GM19351 (cell line): ENCODE results near the gene CAMKMT.
"Not testable (repeated sequence)": the region's sequence is repeated elsewhere in the genome, so short reads cannot be mapped to it uniquely, and the experiment has no call there.

Source experiments
- ATAC-seq: cut with Tn5 transposase; IDR thresholded peaks from one replicate; pipeline ENCODE4 v1.9.1; 2021; ENCODE audit warnings: mild to moderate bottlenecking, moderate library complexity; ENCODE audit not compliant: unreplicated experiment

Gene CAMKMT

GRCh38 chr2:44495544-44495943, 133.8 kb downstream of the CAMKMT start:
- ATAC-seq = no peak

DNA sequence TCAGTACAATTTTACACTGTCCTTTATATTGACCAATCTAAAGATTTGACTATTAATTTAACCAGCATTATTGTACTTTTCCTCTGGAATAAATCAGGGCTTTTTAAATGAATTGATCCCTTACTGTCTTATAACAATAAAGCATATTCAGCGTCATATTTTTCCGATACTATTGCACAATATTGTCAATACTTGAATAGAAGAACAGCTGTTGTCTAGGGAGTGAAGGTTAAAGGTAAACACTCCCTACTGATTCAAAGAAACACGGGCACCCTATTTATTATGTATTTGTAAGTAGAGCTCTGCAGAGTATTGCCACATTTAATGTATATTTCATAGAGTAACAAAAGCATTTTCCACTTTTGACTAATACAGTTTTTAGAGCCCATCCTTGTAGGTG, 134.4 kb downstream of the CAMKMT start:
- no peak for ATAC-seq

DNA sequence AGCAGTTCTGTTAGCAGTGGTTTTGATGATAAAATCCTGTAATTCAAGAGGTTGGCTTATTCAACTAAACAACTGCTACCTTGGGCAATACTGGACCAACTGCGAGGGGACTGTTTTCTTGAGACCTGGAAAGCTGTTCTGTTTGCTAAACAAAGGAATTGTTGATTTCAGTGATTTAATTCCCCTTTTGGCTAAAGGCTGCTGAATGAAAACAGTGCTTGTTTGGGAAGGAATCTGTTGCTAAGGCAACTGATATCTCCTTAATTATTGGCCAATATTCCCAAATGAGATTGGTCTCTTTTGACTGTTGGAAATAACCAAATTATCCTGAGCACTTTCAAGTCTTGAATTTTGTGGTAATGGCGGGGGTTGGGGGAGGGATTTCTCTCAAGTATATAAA, 136.8 kb downstream of the CAMKMT start:
- no peak for ATAC-seq

DNA sequence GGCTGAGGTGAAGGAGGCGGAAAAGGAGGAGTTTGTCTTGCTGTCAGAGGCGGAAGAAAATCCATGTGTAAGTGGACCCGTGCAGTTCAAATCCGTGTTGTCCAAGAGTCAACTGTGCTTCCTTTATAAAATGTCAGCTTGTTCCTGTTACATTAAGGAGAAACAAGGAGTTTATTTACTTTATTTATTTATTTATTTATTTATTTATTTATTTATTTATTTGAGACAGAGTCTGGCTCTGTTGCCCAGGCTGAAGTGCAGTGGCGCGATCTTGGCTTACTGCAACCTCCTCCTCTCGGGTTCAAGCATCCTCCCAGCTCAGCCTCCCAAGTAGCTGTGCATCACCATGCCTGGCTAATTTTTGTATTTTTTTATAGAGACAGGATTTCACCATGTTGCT, 143.9 kb downstream of the CAMKMT start:
- ATAC-seq = not testable (repeated sequence)

GRCh38 chr2:44510246-44510645, 148.5 kb downstream of the CAMKMT start:
- ATAC-seq = no peak

DNA sequence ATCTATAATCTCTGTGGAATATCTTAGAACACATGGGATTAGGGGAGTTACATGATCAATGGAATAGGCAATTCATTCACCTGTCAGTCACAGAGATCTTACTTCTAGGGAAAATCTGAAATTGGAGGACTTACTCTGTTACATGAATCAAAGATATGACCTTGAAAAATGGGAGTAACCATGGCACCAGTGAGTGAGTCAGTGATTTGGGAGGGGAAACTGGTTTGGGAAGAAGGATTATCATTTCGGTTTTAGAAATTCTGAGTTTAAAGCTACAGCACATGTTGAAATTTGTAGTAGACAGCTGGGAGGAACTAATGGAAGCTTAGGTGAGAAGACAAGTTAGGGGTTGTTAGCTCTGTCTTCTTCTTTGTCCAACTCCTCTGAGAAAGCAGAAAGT, 153.7 kb downstream of the CAMKMT start:
- no peak for ATAC-seq

DNA sequence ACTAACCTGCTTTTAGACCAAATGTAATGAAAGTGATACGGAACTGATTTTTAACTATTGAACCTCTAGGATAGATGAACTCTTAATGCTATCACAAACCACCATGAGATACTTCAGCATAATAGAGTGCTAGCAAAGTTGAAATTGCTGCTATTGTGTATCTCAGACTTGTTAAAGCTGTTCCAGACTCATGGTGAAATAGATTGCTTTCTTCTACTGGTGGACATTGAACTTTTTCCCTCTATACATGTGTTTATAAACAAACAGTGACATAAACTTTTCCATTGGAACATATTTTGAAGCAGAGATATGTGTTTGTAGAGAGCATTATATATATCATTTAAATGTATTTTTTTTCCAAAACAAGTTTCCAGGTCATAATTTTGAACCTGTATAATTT, 157.3 kb downstream of the CAMKMT start:
- no peak for ATAC-seq

- ATAC-seq = no peak
These were observed 161.1 kb downstream of the CAMKMT start for GRCh38 chr2:44522846-44523245.

DNA sequence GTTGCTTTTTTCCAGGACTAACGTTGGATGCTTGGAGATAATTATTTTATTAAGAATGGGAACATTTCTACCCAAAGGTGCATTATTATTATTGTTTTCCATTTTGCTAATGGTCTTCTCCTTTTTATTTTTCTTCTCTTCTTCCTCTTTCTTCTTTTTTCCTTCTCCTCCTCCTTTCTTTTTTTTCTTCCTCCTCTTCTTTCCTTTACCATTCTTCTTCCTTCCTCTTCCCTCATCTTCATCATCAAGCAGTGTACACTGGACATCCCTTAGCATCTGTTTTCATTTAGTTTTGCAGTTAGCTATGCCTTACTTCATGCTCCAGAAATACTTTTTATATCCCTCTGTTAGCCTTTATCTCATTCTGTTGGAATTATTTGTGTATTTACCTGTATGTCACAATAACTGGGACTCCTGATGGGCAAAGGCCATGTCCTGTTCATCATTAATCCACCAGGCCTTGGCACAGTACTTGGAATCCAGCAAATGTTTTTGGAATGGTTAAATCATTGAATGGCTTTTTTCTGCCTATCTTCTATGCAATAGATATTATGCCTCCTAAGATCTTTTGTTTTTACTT, 162.7 kb downstream of the CAMKMT start:
- ATAC-seq = no peak

- no peak for ATAC-seq
These were observed 164.6 kb downstream of the CAMKMT start for GRCh38 chr2:44526352-44526751.

GRCh38 chr2:44528595-44528994, 166.8 kb downstream of the CAMKMT start:
- ATAC-seq = no peak

- ATAC-seq = no peak
These were observed 167.7 kb downstream of the CAMKMT start for GRCh38 chr2:44529448-44529847.

DNA sequence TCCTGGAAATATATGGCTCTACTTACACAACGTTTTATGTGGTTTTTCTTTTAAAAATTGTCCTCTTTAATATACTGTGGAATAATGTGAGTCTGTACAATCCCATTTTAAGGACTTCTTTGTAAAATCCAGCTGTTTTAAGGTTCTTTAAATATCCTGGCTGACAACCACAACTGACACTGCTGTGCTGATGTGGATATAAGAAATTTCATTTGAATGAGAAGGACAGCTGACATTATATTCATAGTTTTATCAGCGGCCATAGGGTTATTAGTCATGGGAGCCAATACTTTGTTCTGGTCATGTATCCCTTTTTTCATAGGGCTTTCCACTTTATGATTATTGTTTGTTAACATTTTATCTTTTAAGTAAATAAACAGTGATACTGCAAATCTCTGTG, 169.5 kb downstream of the CAMKMT start:
- ATAC-seq = no peak

DNA sequence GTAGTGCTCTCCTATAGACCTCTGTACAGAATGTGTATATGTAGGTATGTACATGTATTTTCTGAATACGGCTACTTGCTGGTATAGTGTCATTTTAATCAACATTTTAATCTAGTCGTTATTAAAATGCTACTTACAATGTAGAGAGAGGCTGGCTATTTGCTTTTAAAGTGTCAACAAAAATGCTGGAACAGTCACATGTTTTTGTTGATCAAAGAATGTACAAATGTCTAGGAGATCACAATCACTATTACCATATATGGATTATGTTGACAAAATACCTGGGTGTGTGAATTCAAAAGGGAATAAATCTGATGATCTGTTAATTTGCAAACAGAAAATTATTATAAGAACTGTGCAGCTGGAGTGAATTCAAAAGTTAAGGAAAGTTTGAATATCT, 170.3 kb downstream of the CAMKMT start:
- ATAC-seq = no peak

GRCh38 chr2:44533508-44533907, 171.8 kb downstream of the CAMKMT start:
- ATAC-seq = no peak

- no peak for ATAC-seq
These were observed 173.6 kb downstream of the CAMKMT start for GRCh38 chr2:44535376-44535775.

DNA sequence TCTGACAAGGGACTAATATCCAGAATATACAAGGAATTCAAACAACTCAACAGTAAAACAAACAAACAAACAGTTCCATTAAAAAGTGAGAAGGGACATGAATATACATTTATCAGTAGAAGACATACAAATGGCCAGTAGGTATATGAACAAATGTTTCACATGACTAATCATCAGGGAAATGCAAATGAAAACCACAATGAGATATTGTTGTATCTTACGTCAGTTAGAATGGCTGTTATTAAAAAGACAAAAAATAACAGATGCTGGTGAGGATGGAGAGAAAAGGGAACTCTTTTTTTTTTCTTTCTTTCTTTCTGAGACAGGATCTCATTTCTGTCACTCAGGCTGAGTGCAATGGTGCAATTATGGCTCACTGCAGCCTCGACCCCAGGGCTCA, 175.5 kb downstream of the CAMKMT start:
- ATAC-seq = no peak

DNA sequence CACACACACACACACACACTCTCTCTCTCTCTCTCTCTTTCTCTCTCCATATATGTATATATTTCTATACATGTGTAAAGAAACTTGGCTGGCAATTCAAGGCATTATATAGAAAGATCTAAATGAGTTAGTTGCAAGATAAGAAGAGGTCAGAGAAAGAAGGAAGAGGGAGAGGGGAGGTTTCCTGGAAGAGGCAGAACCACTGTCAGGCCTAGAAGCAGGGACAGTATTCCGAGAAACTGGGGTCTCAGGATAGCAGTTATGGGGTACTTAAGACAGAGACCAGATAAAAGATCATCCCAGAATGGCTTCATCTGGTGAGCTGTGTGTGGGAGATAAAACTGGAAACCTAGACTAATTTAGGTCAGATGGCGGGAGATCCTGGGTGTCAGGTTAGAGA, 180.8 kb downstream of the CAMKMT start:
- ATAC-seq = no peak

- ATAC-seq = no peak
These were observed 182.3 kb downstream of the CAMKMT start for GRCh38 chr2:44543773-44544725.

- ATAC-seq = no peak
These were observed 183.3 kb downstream of the CAMKMT start for GRCh38 chr2:44545005-44545404.

GRCh38 chr2:44546459-44547127, 184.8 kb downstream of the CAMKMT start:
- peak; percentile 47 for ATAC-seq

DNA sequence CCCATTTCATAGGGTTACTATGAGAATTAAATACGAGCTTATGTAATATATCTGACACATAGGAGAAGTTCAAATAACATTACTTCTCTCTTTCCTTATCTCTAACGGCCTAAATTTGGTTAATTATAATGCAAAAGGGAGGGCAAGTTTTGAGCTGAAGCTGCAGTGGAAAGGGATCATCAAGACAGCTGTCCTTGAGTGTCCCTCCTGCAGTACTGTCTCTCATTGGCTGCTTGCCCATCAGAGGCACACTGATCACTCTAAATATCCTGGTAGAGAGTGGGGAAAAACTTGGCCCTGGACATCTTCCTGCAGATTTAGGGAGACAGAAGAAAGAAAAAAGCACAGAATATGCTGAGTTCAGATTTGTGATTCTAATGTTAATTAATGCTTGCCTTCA, 186.0 kb downstream of the CAMKMT start:
- no peak for ATAC-seq
